COLO668 (cell line): ENCODE measurements around the gene GIN1.

Experiments
- DNase-seq: peaks from one replicate; lab custom pipeline; 2025; ENCODE audit not compliant: unreplicated experiment; lab: John Stamatoyannopoulos, UW

The GIN1 gene

GRCh38 chr5:103037673-103038455 is 82.1 kb downstream of the GIN1 start:
- no peak for DNase-seq

DNA sequence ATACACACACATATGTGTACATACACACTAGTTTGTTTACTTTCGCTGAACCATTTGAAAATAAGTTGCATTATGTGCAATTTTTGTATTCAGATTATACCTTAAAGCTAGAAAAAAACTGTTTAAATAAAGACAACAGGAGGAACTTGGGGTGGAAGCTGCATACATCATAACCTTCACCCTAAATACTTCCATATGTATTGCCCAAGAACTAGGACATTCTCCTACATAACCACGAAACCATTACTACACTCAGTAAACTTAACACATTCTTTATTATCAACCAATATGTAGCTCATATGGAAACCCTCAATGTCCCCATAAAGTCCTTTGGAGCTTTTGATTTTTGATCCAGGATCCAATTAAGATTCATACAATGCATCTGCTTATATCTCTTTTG is 83.3 kb downstream of the GIN1 start:
- DNase-seq: no peak
